Nephron (organoid): ENCODE data around the gene SS18.

Source experiments
- H3K27ac Mint-ChIP-seq, 3 experiments: 2 replicates each; pipeline ENCODE4 v1.8.0; 2020; ENCODE audit warnings: mixed read lengths in 3 of 3, mild to moderate bottlenecking in 2 of 3, moderate library complexity in 1 of 3
- H3K27me3 Mint-ChIP-seq: 2 replicates; pipeline ENCODE4 v1.8.0; 2021; ENCODE audit warnings: low read depth, mild to moderate bottlenecking, moderate library complexity, mixed read lengths
- H3K36me3 Mint-ChIP-seq: 2 replicates; pipeline ENCODE4 v1.8.0; 2020; ENCODE audit warnings: low read depth, mixed read lengths
- H3K4me1 Mint-ChIP-seq: 2 replicates; pipeline ENCODE4 v1.8.0; 2020; ENCODE audit warnings: mixed read lengths
- H3K4me3 Mint-ChIP-seq, 3 experiments: 2 replicates each; pipeline ENCODE4 v1.8.0; 2020; ENCODE audit warnings: mild to moderate bottlenecking in 3 of 3, mixed read lengths in 3 of 3, moderate library complexity in 2 of 3
- H3K9me3 Mint-ChIP-seq: 2 replicates; pipeline ENCODE4 v1.8.0; 2020; ENCODE audit warnings: mixed read lengths
- TF ChIP-seq, protein P1 (sequence below), 3 experiments: fragments of 200-600 bp; sonication (generic); IDR thresholded peaks; one replicate each; pipeline ENCODE4 v1.5.0; 2021; ENCODE audit warnings: antibody characterized with exemption in 3 of 3; ENCODE audit not compliant: unreplicated experiment in 3 of 3

Gene SS18

DNA sequence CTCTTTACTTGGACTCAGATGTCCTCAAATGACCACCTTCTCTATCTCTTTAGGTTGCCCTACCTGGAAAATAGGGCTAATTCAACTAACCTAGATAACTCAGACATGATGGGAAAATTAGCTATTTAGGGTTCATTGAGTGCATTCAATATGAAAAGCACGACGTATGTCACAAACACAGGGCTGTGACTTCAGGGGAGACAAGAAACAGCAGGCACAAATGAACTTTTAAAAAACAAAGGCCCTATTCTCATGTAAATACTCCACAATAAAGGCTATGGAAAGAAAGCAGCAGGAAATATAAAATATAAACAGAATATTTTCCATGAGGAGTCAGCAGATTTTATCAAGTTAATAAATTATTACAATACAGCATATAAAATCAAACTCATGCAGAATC lies 97.8 kb downstream of the SS18 start:
- Mint-ChIP-seq H3K9me3 (no peaks in the 10 kb centered on the region), H3K27me3 (peaks cover 7% of the 10 kb centered on the region), H3K4me1 (peaks cover 11% of the 10 kb centered on the region), H3K36me3 (no peaks in the 10 kb centered on the region), H3K4me3 (no peak overlapping the region), H3K27ac (no peak overlapping the region)
- TF ChIP-seq, protein P1, sequence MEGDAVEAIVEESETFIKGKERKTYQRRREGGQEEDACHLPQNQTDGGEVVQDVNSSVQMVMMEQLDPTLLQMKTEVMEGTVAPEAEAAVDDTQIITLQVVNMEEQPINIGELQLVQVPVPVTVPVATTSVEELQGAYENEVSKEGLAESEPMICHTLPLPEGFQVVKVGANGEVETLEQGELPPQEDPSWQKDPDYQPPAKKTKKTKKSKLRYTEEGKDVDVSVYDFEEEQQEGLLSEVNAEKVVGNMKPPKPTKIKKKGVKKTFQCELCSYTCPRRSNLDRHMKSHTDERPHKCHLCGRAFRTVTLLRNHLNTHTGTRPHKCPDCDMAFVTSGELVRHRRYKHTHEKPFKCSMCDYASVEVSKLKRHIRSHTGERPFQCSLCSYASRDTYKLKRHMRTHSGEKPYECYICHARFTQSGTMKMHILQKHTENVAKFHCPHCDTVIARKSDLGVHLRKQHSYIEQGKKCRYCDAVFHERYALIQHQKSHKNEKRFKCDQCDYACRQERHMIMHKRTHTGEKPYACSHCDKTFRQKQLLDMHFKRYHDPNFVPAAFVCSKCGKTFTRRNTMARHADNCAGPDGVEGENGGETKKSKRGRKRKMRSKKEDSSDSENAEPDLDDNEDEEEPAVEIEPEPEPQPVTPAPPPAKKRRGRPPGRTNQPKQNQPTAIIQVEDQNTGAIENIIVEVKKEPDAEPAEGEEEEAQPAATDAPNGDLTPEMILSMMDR (IDR thresholded peaks at IDR 0.05; ENCODE audit: unreplicated experiment in 3 of 3) = no peak

DNA sequence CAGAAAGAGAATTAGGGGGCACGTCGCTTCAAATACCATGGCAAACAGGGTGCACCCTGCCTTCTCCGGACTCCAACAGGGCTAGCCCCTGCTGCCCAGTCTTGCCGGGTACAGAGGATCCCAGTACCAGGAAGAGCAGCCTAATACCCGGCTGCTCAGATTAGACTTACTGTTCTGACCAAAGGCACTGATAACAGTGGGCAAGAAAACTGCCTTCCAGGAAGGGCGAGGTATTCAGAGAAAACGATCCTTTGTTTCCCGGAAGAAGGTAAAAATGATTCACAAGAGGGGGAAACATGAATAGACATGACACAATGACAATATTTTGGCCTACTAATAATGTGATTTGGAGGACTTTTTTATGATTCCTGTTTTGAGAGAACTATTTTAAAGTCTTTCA lies 99.9 kb downstream of the SS18 start:
- Mint-ChIP-seq H3K4me1 (peaks cover 11% of the 10 kb centered on the region), H3K27me3 (peaks cover 8% of the 10 kb centered on the region), H3K4me3 (no peak overlapping the region), H3K27ac (no peak overlapping the region), H3K36me3 (no peaks in the 10 kb centered on the region), H3K9me3 (no peaks in the 10 kb centered on the region)
- TF ChIP-seq, protein P1 (IDR thresholded peaks at IDR 0.05; ENCODE audit: unreplicated experiment in 3 of 3) = no peak

DNA sequence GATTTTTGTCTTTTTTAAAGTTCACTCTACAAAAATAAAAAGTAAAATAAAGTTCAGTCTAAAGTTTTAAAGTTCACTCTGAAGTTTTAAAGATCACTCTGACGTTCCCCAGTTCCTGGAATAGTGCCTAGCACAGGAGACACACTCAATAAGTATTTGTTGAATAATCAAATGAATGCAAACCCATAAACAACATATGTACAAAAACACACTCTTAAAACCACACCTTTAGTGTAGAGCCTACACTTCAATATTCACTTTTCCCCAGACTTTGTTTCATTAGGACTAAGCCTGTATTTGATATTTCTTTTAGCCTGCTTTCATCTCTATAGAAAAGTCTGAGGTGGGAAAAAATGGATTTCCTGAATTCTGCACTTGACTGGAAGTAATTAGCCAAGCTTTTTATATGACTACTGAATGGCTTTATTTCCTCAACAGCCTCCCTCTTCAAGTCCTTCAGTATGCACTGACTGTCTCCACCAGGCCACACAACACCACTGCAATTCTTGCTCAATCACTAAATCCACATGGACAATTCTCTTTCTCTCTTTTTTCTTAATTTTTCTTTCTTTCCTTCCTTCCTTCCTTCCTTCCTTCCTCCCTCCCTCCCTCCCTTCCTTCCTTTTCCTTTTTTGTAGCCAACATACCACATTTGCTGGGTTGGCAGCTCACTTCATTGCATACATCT lies 104.6 kb downstream of the SS18 start:
- peak overlapping the region in 1 of 3 experiments; percentile 9 for H3K27ac Mint-ChIP-seq
- TF ChIP-seq, protein P1 (IDR thresholded peaks at IDR 0.05; ENCODE audit: unreplicated experiment in 3 of 3) = no peak
- H3K9me3 Mint-ChIP-seq = no peaks in the 10 kb centered on the region
- H3K36me3 Mint-ChIP-seq = no peaks in the 10 kb centered on the region
- peaks cover 8% of the 10 kb centered on the region for H3K27me3 Mint-ChIP-seq
- no peak overlapping the region for H3K4me3 Mint-ChIP-seq
- H3K4me1 Mint-ChIP-seq = peaks cover 19% of the 10 kb centered on the region

DNA sequence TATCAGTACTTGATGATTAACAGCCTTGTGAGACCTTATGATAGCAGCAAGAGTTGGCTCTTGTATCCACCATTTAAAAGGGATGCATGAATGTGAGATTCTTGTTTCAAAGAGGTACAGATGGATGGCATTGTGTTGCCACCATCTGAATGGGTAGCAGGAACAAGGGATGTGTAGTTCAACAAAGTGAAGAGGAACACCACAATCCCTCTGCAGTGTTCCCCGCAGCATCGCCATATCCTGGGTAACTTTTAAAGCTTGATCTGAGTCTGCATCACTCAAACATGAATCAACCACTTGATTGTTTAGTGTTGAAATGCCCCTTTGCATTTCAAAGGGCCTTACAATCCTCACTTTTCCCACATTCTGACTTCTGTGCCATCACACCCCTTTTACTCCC lies 106.7 kb downstream of the SS18 start:
- H3K9me3 Mint-ChIP-seq = no peaks in the 10 kb centered on the region
- peaks cover 8% of the 10 kb centered on the region for H3K27me3 Mint-ChIP-seq

DNA sequence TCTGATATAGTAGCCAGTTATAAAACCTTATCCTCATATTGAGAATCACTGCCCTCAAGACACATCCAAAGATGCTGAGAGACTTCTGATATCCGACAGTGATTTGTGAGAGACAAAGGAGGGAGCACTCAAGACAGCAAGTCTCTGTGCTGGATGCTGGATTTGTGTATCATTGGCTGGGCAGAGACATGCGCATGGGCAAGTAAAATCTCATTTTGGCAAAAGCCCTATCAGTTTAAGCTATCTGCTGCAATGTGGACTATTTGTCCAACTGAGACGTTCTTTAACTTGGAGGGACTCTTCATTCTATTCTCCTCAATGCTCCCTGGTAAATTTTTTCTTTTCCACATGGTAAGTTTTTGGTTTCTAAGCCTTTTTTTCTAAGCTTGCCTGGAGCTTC lies 107.5 kb downstream of the SS18 start:
- H3K36me3 Mint-ChIP-seq = no peaks in the 10 kb centered on the region
- peaks cover 8% of the 10 kb centered on the region for H3K4me1 Mint-ChIP-seq
- H3K9me3 Mint-ChIP-seq = no peaks in the 10 kb centered on the region
- H3K27ac Mint-ChIP-seq = no peak overlapping the region
- TF ChIP-seq, protein P1 (IDR thresholded peaks at IDR 0.05; ENCODE audit: unreplicated experiment in 3 of 3) = no peak
- H3K4me3 Mint-ChIP-seq = no peak overlapping the region
- H3K27me3 Mint-ChIP-seq = peaks cover 5% of the 10 kb centered on the region

More for the DNA sequence above, 106.7 kb downstream of the SS18 start:
- no peak overlapping the region for H3K4me3 Mint-ChIP-seq
- H3K27ac Mint-ChIP-seq = no peak overlapping the region
- no peaks in the 10 kb centered on the region for H3K36me3 Mint-ChIP-seq
- peaks cover 8% of the 10 kb centered on the region for H3K4me1 Mint-ChIP-seq
- TF ChIP-seq, protein P1 (IDR thresholded peaks at IDR 0.05; ENCODE audit: unreplicated experiment in 3 of 3) = no peak

DNA sequence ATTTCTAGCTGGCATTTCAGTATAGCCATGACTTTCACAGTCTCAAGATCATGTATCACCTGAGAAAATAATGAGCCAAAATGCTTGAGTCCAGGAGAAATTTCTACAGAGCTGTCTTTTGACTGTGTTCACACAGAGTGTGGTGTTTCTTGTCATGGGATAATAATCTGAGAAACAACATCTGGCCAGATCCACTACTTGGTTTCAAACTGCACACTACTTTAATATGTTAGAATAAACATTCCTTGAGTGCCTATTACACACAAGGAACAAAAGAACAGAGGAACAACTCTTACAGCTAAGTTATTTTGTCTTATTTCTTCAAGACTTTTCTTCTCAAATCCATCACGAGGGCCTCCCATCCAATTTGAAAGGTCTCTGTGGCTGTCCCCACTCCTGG lies 108.3 kb downstream of the SS18 start:
- TF ChIP-seq, protein P1 (IDR thresholded peaks at IDR 0.05; ENCODE audit: unreplicated experiment in 3 of 3) = no peak
- H3K4me1 Mint-ChIP-seq = peaks cover 8% of the 10 kb centered on the region
- no peak overlapping the region for H3K4me3 Mint-ChIP-seq
- H3K36me3 Mint-ChIP-seq = no peaks in the 10 kb centered on the region
- peak overlapping the region; percentile 30 to 57 (median 53) for H3K27ac Mint-ChIP-seq
- H3K9me3 Mint-ChIP-seq = no peaks in the 10 kb centered on the region
- no peaks in the 10 kb centered on the region for H3K27me3 Mint-ChIP-seq
